KG1 (cell line): Measurements from ENCODE around the gene LEMD1.

Experiments
- DNase-seq: peaks from one replicate; lab custom pipeline; 2025; lab: John Stamatoyannopoulos, UW

The LEMD1 gene

DNA sequence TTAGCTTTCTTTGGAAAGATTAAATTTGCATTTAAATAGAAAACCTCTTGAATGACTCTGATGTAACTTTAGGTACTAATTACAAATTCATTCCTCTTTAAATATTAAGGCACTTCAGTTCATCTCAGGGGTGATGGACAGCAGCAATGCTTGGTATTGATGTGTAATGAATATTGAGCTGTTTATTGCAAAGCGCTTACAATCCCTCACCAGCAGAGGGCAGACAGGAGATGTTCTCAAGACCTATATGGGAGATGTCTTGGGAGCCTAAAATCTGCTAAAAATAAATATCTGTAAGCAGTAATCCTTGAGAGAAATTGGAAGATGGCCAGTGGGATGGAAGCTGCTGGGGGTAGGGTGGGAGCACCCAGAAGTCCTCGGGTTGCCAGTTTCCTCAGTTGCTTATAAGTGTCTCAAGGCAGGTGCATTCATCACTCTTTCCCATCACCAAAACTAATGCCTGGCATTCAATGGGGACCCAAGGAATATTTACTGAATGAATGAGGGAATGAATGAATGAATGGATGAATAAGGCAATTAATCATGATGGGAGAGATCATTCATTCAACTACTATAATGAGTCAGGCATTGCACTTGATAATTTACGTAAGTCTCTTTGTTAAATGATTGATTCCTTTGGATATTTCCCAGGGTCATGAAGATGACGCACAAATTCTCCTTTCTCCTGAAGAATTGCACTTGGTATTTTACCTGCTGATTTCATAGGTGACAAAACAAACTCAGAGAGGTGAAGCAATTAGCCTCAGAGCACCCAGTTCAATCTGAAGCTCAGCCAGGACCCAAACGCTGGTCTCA lies 67.4 kb downstream of the LEMD1 start:
- DNase-seq: peak; percentile 28

DNA sequence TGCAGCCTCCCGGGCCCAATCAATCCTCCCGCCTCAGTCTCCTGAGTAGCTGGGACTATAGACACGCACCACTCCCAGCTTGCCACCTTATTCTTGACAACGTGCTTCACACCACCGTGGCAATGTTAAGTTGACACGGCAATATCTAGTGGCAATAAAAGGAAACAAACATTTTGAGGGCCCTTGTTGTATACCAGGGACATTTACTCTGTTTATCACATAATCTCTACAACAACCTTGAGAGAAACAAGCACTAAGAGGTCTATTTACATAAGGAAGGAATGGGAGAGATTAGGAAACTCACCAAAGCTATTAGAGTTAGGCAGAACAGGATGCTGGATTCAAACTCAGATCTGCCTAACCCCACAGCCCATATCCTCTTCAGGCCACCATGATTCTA lies 68.2 kb downstream of the LEMD1 start:
- DNase-seq: no peak

DNA sequence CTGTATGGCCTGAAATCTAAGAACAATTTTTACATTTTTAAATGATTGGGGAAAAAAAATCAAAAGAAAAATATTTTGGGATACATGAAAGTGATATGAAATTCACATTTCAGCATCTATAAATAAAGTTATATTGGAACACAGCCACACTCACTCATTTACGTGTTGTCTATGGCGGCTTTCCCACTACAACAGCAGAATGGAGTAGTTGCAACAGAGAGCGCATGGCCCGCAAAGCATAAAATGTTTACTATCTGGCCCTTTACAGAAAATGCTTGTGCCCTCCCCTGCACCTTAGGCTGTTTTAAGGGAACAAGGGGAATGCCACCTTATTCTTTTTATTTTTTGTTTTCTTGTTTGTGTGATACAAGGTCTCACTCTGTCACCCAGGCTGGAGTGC lies 68.7 kb downstream of the LEMD1 start:
- no peak for DNase-seq

DNA sequence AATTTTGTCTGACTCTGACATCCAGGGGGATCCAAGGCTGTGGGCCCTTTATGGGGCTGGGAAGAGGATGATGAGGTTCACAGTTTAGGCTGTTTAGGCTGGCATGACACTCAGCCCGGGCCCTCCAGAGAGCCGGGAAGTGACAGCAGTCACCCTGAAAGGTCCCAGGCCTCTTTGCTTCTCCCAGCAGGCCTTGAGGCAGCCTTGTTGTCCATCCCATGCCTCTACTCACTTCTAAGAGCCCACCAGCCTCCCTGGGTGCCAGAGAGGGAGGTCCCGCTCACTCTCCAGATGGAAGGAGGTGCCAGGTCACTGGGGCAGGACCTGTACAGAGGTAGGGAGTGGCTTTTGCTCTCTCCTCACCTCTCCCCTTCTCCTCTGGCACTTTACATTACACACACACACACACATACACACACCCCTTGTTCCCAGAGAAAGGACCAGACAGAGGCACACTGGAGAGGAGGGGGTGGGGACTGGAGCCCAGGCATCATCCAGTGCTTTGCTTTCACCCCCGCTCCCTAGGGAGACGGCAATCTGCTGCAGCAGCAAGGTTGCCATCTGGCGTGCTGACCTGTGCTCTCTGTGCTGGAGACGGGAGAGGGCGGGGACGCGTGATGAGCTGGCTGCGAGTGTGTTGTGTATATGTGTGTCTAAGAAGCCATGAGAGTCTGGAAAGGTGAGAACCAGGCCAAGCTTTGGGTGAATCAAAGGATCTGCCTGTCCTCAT lies 69.7 kb downstream of the LEMD1 start:
- DNase-seq: no peak

DNA sequence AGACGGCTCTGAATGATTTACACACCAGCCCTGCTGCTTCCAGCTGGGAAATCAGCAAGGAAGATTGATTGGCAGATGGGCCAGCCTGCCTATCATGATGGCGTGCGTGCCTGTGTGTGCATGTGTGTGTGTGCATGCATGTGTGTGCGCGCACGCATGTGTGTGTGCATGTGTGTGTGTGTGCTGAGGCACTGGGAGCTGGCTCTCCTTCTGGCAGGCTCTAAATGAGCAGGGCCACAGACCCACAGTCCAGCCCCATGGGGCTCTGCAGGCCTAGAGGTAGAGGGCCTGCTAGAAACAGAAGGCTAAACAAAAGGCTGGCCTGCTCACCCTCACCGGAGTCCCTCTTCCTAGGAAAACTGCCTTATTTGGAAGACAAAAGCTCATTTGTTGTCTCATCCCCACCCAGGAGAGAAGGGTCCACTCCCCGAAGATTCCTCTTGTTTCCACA lies 71.1 kb downstream of the LEMD1 start:
- DNase-seq: no peak

DNA sequence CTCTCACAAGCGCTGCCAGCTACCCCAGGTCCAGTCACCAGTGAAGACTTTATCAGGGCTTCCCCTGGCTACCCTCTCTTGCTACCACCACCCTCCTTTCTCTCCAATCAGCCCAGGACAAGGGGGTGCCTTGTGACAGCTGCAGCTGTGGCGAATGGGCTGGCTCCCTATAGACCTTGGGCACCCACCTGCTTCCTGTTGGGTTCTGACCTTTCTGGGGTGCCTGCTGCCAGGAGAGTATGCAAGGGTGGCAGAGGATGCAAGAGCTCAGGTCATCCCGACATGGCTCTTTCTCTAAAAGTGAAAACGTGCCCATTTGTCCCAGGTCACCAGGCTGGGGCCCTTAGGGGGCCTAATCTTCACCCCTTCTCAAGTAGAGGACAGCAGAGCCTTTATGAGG lies 71.7 kb downstream of the LEMD1 start:
- DNase-seq: no peak

DNA sequence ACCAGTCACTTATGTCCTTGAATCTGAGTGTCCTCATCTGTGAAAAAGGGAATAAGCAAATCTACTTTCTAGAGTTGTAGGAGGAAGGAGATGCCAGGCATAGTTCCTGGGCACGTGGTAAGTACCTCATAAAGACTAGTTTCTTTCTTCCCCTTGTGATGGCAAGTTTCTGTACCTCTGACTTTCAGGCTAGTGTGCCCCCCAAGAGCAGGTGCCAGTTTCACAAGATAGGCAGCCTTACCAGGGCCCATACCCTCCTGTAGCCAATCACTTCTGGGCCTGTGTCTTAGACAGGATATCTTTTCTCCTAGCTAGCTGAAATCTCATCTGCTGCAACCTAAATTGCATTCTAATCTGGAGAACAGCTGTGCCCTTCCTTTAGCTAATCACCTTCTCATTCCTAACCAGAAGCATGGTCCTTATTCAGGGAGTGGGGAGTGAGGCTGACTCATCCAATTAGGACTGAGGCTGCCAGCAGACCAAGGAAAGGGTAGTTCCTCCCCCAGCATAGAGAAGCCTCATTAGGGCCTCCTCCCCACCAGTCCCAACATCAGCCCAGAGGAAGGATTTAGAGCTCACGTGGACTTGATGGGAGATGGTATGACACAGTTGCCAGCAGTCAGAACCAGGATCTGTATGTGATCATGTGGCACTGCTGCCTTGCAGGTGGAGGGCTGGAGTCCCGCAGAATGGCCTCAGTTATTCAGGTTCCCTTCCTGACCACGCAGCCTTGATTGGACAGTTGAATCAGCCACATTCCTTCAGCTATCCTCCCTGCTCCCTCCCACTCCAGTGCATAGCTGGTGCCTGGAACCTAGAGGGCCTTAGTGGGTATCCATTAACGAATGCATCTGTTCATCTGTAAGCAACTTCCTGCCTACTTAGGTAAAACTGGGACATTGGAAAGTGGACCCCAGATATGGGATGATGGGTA lies 73.0 kb downstream of the LEMD1 start:
- DNase-seq: no peak

DNA sequence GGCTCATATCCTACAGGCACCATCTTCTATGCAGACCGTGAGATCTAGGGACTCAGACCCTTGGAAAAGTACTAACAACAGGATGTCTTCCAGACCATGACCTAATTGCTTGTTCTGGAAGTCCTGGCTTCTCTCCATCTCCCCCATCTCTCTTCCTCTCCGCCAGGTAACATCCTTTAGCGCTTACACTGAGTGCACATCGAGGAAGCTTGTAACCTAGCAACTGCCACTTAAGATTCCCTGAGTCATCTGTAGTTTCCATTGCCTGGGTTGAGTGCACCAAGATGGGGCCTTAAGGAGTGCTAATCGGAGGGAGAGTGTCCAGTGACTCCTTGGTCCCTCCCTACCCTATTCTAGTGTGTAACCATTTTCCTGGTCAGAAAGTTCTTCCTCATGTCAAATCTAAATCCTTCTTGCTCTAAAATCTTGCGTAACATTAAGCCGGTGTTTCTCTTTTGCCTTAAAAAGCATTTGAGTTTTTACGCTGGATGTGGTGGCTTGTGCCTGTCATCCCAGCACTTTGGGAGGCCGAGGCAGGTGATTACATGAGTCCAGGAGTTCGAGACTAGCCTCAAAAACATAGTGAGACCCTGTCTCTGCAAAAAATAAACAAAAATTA lies 74.8 kb downstream of the LEMD1 start:
- DNase-seq: no peak

DNA sequence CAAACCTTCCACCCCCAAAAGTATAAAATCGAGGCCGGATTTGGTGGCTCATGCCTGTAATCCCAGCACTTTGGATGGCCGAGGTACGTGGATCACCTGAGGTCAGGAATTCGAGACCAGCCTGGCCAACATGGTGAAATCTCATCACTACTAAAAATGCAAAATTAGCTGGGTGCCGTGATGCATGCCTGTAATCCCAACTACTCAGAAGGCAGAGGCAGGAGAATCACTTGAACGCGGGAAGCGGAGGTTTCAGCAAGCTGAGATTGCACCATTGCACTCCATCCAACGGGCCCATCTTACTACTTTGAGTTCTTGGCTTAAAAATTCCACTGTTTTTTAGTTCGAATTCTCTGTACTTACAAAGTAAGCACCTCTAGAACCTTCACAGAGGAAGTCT lies 76.1 kb downstream of the LEMD1 start:
- no peak for DNase-seq

DNA sequence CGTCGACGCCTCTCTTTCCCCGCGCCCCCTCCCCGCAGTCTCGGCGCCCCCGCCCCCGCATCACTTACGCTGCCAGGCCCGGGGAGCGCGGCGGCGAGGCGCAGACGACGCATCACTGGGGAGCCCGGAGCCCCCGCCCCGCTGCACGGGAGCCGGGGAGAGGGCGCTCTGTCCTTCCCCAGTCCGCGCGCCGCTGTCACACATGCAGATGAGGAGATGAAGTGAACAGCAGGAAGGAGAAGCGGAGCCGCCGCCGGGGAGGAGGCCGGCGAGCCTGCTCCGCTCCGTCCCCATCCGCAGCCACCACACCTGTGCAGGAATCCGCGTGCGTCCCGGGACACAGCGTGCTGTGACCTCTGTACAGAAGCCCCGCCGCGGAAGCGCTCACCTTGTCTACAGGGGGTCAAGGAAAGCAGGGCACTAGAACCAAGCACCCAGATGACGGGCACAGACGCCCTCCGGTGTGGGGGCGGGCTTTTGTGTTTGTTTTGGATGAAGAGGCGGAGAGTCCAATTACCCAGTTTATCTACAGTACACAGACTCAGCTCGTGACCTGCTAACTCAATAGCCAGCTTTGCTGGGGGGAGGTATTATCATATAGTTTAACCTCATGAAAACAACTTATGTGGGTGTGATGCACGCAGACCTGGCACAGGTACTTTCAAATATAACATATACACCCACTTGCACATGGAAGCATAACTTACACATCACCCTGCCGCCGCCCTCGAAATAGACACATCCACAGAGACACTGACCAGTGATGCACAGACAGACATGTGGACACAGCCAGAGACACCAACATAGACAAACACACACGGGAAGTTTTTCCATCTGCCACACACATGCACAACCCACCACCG lies 77.6 kb downstream of the LEMD1 start:
- no peak for DNase-seq

DNA sequence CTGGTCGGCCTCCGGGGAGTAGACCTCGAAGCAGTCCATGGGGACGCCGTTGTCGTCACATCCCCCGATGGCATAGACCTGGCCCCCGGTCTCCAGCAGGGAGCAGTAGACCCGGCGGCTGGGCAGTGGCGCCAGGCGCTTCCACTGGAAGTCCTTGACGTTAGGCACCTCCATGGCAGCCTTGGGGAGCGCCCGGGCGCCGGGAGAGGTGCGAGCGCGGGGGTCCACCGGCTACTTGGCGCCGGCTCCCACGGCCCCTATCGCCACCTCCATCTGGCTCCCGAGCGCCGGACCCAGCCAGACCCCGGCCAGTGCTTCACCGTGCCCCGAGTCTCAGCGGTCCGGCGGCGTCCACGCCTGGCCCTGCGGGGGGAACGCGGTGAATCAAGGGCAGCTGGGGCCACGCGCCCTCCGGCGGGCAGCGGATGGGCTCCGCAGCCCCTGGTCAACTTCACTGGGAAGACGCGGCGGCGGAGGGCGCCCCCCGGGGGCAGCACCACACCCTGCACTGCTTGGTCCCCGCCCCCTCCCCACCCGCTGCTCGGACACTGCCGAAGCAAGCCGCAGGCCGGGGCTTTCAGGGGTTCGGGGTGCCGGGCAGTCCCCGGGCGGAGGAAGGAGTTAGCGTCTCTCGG lies 78.3 kb downstream of the LEMD1 start:
- no peak for DNase-seq

DNA sequence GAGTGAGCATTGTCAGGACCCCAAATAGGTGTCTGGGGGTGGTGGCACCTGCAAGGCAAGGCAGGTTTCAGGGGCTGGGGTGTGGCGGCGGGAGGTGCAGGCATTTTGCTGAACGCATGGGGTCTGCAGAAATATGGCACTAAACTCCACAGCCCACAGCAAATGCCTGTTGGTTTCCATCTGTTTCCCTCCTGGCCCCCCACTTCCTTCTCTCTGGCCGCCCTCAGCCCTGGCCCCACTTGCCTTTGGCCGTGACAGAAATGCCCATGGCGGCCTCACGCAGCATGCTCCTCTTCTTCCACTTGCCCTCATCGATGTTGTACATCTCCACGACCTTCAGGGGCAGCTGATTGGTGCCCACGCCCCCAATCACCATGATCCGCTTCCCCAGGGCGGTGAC lies 78.9 kb downstream of the LEMD1 start:
- no peak for DNase-seq

DNA sequence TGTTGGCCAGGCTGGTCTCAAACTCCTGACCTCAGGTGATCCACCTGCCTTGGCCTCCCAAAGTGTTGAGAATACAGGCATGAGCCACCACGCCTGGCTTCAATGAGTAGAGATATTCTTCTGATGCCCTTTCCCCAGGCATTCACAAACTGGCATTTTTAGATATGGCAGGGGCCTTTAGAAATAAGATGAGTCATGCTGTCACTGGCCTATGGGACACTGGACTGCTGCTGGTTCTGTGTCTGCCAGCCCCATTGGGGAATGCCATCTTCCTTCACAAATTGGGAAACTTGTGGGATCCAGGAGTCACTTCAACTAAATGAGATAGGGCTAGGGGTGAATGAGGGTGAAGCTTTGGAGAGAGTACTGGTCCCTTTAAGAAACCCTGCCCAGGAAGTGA lies 81.2 kb downstream of the LEMD1 start:
- no peak for DNase-seq

DNA sequence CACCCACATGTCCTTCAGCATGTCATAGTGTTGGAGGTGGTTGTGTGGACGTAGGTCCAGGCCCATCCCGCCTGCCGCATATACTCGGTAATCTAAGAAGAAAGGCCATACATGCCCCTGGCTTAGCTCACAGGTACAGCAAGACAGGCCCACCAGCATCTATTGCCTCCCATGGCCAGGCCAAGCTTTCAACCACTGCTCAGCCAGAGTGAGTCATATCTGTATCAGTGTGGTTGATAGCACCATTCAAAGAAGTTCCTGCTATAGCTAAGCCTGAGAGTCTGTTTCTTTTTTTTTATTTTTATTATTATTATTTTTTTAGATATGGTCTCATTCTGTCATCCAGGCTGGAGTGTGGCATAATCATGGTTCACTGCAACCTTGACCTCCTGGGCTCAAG lies 82.1 kb downstream of the LEMD1 start:
- DNase-seq: no peak

DNA sequence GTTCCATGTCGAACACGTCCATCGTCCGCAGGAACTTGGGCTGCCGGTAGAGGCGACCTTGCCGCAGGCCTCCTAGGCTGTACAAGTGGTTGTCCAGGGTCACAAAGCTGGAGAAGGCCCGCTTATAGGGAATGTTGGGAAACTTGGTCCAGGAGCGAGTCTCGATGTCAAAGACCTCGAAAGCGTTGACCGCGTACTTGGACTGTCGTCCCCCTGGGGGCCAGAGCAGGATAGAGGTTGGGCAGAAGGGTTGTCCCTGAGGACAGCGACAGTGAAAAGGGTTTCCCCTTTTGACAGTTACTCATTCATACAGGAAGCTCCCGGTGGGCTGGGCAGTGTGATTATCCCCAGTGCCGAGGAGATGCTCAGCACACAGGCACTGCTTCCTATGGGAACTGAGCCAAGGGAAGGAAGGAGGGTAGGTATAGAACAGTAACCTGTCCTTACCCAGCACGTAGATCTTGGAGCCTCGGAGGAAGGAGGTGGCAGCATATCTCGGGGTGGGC lies 82.6 kb downstream of the LEMD1 start:
- DNase-seq: no peak

DNA sequence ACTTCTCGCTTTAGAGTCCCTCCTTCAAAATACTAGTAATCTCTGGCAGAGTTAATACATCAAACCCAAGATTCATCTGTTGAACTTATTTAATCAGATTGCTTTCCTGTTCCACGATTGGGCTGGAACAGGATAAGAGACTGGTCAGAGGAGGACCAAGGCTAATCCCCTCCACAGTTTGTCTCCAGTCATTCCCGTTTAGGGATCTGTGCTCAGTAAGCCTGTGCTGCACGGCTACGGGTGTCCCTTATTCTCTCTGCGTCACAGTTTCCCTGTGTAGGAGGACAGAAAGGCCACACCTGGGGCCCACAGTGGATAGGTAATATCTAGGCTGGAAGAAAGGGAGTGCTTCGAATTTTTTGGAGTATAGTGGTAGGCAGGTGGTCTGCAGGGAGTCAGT lies 83.8 kb downstream of the LEMD1 start:
- DNase-seq: no peak

DNA sequence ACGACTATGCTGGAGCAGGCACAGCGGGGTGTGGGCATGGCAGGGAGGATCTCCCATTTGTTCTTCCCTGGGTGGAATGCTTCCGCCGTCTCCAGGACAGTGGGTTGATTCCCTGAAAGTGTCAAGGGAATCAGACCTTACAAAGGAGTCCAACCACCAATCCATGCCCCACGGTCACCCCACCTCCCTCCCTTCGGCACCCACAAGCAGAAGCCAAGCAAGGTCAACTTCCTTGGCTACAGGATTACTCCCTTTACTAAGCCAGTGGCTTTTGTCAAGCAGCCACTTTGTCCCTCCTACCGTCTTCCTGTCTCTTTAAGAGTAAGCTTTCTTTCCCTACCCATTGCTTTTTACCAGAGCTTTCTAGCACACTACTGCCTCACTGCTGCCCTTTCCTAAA lies 84.4 kb downstream of the LEMD1 start:
- no peak for DNase-seq

DNA sequence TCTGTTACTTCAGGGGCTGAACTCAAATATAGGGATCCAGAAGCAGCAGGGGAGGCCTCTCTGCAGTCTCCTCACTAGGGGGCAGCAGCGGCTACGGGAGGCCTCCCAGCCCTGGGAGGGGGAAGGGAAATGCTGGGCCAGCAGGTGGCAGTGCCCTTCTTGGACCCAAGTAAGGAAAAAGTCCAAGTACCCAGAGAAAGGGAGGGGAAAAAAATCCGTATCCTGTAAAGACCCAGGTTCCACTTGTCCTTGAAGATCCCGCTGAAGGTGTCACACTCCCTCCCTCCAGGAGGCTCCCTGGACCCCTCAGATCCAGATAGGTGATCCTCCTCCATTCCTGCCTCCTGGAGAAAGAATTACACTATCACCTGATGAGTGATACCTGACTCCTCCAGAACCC lies 86.2 kb downstream of the LEMD1 start:
- DNase-seq: no peak

DNA sequence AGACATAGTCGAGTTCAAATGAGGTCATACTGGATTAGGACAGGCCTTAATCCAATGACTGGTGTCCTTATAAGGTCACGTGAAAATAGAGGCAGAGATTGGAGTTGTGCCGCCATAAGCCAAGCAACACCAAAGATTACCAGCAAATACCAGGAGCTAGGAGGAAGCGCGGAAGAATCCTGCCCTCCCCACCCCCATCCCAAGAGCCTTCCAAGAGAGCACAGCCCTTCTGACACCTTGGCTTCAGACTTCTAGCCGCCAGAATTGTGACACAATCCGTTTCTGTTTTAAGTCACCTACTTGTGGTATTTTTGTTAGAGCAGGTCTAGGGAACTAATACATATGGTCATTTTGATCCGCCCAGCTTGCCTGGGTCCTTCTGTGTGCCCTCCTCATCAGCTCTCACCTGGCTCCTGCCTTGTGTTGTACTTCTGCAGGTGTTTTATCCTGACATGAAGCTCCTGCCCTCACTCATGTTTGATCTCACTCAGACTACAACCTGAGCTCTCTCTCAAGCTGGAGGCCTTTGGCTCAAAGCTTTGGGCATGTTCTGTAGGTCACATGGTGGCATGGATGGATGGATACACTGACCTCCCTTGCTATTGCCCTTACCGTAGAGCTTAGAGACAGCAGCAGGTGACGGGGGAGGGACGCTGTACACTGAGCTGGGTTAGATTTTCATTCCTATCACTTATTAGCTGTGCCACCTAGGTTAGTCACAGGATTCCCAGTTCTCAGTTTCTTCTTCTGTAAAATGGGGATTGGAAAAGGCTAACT lies 89.7 kb downstream of the LEMD1 start:
- DNase-seq: no peak
